ENCODE measurements around the gene NECAB2. TPM values are rescaled to one million over a fixed set of nuclear protein-coding genes. Genes with fewer than 3 reads are reported as not detected.

Gene NECAB2
- total RNA-seq, 1 donor from 2014 or later: 19.6 TPM

DNA sequence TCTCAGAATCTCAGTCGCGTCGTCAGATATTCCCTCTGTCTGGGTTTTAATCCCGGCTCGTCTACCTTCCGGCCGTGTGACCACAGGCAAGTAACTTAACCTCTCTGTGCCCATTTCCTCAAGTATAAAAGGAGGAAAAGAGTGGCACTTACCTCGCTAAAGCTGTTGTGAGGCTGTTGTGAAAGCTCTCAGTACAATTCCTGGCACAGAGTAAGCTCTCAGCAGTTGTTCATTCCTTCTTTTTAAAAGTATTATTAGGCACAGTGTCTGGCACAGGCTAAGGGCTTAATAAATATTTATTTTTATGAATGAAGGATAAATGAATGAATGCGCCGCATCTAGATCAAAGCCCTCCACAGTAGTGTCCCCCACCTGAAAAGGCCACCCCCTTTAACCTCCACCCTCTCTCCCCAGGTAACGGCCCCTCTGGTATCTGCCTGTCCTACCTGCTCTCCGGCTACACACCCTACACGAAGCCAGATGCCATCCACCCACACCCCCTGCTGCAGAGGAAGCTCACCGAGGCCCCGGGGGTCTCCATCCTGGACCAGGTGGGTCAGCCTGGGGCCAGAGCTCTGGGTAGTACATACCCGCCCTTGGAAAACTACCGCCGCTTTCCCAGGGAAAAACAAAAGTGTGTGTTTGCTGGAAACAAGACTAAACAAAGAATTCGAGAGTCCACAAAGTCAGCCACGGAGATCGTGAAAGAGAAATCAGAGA, 9.0 kb upstream of the NECAB2 start:
- Mint-ChIP-seq H3K4me3 (no peak overlapping the region), H3K27ac (ENCODE audit: unreplicated experiment) (no peak overlapping the region), H3K4me1 (peaks cover 6% of the 10 kb centered on the region), H3K36me3 (ENCODE audit: low read depth) (no peaks in the 10 kb centered on the region), H3K27me3 (ENCODE audit: low read depth) (peaks cover 7% of the 10 kb centered on the region), H3K9me3 (no peaks in the 10 kb centered on the region)
- TF ChIP-seq, protein P1, sequence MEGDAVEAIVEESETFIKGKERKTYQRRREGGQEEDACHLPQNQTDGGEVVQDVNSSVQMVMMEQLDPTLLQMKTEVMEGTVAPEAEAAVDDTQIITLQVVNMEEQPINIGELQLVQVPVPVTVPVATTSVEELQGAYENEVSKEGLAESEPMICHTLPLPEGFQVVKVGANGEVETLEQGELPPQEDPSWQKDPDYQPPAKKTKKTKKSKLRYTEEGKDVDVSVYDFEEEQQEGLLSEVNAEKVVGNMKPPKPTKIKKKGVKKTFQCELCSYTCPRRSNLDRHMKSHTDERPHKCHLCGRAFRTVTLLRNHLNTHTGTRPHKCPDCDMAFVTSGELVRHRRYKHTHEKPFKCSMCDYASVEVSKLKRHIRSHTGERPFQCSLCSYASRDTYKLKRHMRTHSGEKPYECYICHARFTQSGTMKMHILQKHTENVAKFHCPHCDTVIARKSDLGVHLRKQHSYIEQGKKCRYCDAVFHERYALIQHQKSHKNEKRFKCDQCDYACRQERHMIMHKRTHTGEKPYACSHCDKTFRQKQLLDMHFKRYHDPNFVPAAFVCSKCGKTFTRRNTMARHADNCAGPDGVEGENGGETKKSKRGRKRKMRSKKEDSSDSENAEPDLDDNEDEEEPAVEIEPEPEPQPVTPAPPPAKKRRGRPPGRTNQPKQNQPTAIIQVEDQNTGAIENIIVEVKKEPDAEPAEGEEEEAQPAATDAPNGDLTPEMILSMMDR (conservative IDR thresholded peaks at IDR 0.05): no peak
- DNase-seq (ENCODE audit: low read depth, low spot score): no peak

- no peak for DNase-seq (ENCODE audit: low read depth, low spot score)
- Mint-ChIP-seq H3K36me3 (ENCODE audit: low read depth) (no peaks in the 10 kb centered on the region), H3K9me3 (no peaks in the 10 kb centered on the region), H3K27ac (ENCODE audit: unreplicated experiment) (no peak overlapping the region), H3K4me3 (no peak overlapping the region), H3K4me1 (no peaks in the 10 kb centered on the region), H3K27me3 (ENCODE audit: low read depth) (no peaks in the 10 kb centered on the region)
- TF ChIP-seq, protein P1 (conservative IDR thresholded peaks at IDR 0.05): no peak
These were observed 8.2 kb upstream of the NECAB2 start for GRCh38 chr16:83959656-83960434.

DNA sequence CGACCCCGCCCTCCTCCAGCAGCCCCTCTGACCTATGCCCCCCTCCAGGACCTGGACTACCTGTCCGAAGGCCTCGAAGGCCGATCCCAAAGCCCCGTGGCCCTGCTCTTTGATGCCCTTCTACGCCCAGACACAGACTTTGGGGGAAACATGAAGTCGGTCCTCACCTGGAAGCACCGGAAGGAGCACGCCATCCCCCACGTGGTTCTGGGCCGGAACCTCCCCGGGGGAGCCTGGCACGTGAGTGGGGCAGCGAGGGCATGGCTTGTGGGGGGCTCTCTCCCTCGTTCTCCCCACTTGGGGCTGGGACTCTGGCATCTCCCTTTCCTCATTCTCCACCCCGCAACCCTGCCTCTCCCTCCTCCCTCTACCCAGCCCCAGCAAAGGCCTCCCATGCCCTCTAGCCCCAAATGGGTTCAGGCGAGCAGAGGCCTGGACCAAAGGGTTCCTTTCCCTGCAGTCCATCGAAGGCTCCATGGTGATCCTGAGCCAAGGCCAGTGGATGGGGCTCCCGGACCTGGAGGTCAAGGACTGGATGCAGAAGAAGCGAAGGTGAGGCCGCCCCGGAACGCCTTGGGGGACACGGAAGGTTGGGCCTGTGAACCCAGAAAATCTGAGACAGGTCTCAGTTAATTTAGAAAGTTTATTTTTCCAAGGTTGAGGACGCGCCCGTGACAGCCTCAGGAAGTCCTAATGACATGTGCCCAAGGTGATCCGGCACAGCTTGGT, 7.4 kb upstream of the NECAB2 start:
- no peaks in the 10 kb centered on the region for H3K4me1 Mint-ChIP-seq
- no peaks in the 10 kb centered on the region for H3K27me3 Mint-ChIP-seq (ENCODE audit: low read depth)
- no peak overlapping the region for H3K27ac Mint-ChIP-seq (ENCODE audit: unreplicated experiment)
- no peaks in the 10 kb centered on the region for H3K9me3 Mint-ChIP-seq
- H3K4me3 Mint-ChIP-seq: no peak overlapping the region
- DNase-seq (ENCODE audit: low read depth, low spot score): no peak
- H3K36me3 Mint-ChIP-seq (ENCODE audit: low read depth): no peaks in the 10 kb centered on the region
- TF ChIP-seq, protein P1 (conservative IDR thresholded peaks at IDR 0.05): no peak

- Mint-ChIP-seq H3K27me3 (ENCODE audit: low read depth) (no peaks in the 10 kb centered on the region), H3K27ac (ENCODE audit: unreplicated experiment) (no peak overlapping the region), H3K4me3 (no peak overlapping the region), H3K9me3 (no peaks in the 10 kb centered on the region), H3K36me3 (ENCODE audit: low read depth) (no peaks in the 10 kb centered on the region), H3K4me1 (no peaks in the 10 kb centered on the region)
- TF ChIP-seq, protein P1 (conservative IDR thresholded peaks at IDR 0.05): no peak
- DNase-seq (ENCODE audit: low read depth, low spot score): no peak
These were observed 6.5 kb upstream of the NECAB2 start for GRCh38 chr16:83961591-83961990.

DNA sequence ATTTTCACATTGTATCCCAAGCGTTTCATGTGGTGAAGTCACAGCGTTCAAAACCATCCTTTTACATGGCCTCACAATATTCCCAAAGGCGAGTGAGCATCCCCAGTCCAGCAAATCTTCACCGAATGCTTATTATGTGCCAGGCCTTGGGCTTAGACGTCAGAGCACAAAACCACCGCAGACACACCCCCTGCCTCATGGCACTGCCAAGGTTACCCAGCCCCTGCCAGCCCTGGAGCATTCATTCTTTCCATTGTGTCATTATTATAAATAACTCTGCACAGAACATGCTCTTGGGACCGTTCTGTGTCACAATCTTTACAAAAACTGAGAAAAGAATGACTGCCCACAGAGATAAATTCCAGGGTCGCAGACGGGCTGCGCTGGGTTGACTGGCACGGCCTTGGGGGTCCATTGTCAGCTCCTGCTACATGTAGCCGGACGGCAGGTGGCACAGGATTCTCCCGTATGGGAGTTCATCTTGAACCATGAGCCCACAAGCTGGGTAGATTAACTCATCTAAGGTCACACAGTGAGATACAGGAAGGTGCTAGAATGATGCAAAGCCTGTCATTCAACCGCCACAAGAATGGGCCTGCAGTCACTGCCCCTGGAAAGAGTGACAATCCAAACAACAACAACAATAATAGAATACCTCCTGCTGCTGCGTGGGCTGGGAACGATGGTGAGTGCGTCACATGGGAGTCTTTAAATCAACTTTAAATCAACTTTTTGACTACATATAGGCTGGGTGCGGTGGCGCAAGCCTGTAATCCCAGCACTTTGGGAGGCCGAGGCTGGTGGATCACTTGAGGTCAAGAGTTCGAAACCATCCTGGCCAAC, 4.5 kb upstream of the NECAB2 start:
- no peaks in the 10 kb centered on the region for H3K9me3 Mint-ChIP-seq
- no peaks in the 10 kb centered on the region for H3K36me3 Mint-ChIP-seq (ENCODE audit: low read depth)
- H3K27ac Mint-ChIP-seq (ENCODE audit: unreplicated experiment): no peak overlapping the region
- H3K4me3 Mint-ChIP-seq: no peak overlapping the region
- no peaks in the 10 kb centered on the region for H3K4me1 Mint-ChIP-seq
- no peaks in the 10 kb centered on the region for H3K27me3 Mint-ChIP-seq (ENCODE audit: low read depth)
- TF ChIP-seq, protein P1 (conservative IDR thresholded peaks at IDR 0.05): no peak
- DNase-seq (ENCODE audit: low read depth, low spot score): no peak

Data from neural crest cell (in vitro differentiated cells).